Gastroesophageal sphincter (tissue), 4 donors: ENCODE measurements around the gene GSG1L. TPM values are rescaled to one million over a fixed set of nuclear protein-coding genes. Genes with fewer than 3 reads are reported as not detected.

Experiments
- ATAC-seq: fragments of 150-250 bp; one replicate; pipeline ENCODE4 v1.9.1; 2016; ENCODE audit warnings: mild to moderate bottlenecking, moderate library complexity
- H3K27ac ChIP-seq, 4 donors: fragments of 200-600 bp; sonication (generic) in 3 of 4; 1 replicate in 3 of 4; 2 replicates in 1 of 4; pipeline ENCODE4 v1.5.1; 2016 to 2019
- H3K27me3 ChIP-seq: fragments of 200-600 bp; sonication (generic); one replicate; pipeline ENCODE4 v1.5.1; 2019
- H3K36me3 ChIP-seq, 2 donors: fragments of 200-600 bp; sonication (generic); one replicate each; pipeline ENCODE4 v1.5.1; 2019; ENCODE audit warnings: control low read depth in 1 of 2
- H3K4me1 ChIP-seq, 3 donors: fragments of 200-600 bp; sonication (generic); 1 replicate in 2 of 3; 2 replicates in 1 of 3; pipeline ENCODE4 v1.5.1; 2016 to 2019; ENCODE audit warnings: control low read depth in 2 of 3
- H3K4me3 ChIP-seq, 2 donors: fragments of 200-600 bp; sonication (generic); one replicate each; pipeline ENCODE4 v1.5.1; 2019; ENCODE audit warnings: mild to moderate bottlenecking in 1 of 2, moderate library complexity in 1 of 2
- H3K9me3 ChIP-seq, 3 donors: fragments of 200-600 bp; sonication (generic); one replicate each; pipeline ENCODE4 v1.5.1; 2017 to 2019; ENCODE audit warnings: control low read depth in 2 of 3
- CTCF ChIP-seq, 4 experiments: fragments of 200-600 bp in 2 of 4; fragments of 450-650 bp in 2 of 4; sonication (generic) in 1 of 4; IDR thresholded peaks; one replicate each; pipeline ENCODE4 v1.5.1; 2017 to 2019; ENCODE audit warnings: antibody characterized with exemption in 4 of 4, mild to moderate bottlenecking in 2 of 4, moderate library complexity in 2 of 4
- EP300 ChIP-seq: sonication (generic); formaldehyde crosslinking; IDR thresholded peaks from one replicate; pipeline ENCODE4 v1.6.1; 2017; ENCODE audit warnings: antibody characterized with exemption, mild to moderate bottlenecking
- POLR2A ChIP-seq, 2 donors: fragments of 450-650 bp; IDR thresholded peaks; one replicate each; pipeline ENCODE4 v1.6.1; 2017; ENCODE audit warnings: antibody characterized with exemption in 2 of 2, mild to moderate bottlenecking in 2 of 2, moderate library complexity in 1 of 2
- POLR2AphosphoS5 ChIP-seq: sonication (generic); formaldehyde crosslinking; IDR thresholded peaks from one replicate; pipeline ENCODE4 v1.6.1; 2017; ENCODE audit warnings: antibody characterized with exemption
- WGBS, 2 donors: methylation state at CpG; one replicate each; pipeline ENCODE4 v1.1.5; 2018; ENCODE audit warnings: low coverage in 1 of 2; 5-methylcytosine and 5-hydroxymethylcytosine counted together
- total RNA-seq, 4 donors: library from RNA; depleted of rRNA; stranded (reverse); fragments of >200 nt; gene quantifications; one replicate each; pipeline ENCODE4 v1.1.0, GENCODE V29; 2016

The GSG1L gene
- total RNA-seq, 4 donors from 2014 or later = 1.0 TPM; not detected in 3

GRCh38 chr16:27798241-27798640, 265.3 kb downstream of the GSG1L start:
- Histone ChIP-seq H3K4me3 (no peak overlapping the region), H3K36me3 (no peaks in the 10 kb centered on the region), H3K4me1 (no peaks in the 10 kb centered on the region), H3K27ac (no peak overlapping the region), H3K27me3 (peaks cover 19% of the 10 kb centered on the region), H3K9me3 (no peaks in the 10 kb centered on the region)
- 45 to 82% methylated on average over 3 to 4 of the region's 5 CpGs for WGBS, 2 donors
- no peak for ATAC-seq
- TF ChIP-seq POLR2AphosphoS5 (no peak), CTCF (IDR thresholded peaks at IDR 0.05) (no peak), EP300 (no peak), POLR2A (IDR thresholded peaks at IDR 0.05) (no peak)

- no peaks in the 10 kb centered on the region for H3K9me3 ChIP-seq
- ATAC-seq = no peak
- peaks cover 9% of the 10 kb centered on the region for H3K27me3 ChIP-seq
- H3K36me3 ChIP-seq = no peaks in the 10 kb centered on the region
- no peak for TF ChIP-seq CTCF (IDR thresholded peaks at IDR 0.05)
- no peak for TF ChIP-seq POLR2AphosphoS5
- no peak for TF ChIP-seq EP300
- TF ChIP-seq POLR2A (IDR thresholded peaks at IDR 0.05) = no peak
- H3K4me3 ChIP-seq = no peak overlapping the region
- 40 to 49% methylated on average over 8 to 10 of the region's 11 CpGs for WGBS, 2 donors
- H3K4me1 ChIP-seq = no peaks in the 10 kb centered on the region
- H3K27ac ChIP-seq = no peak overlapping the region
Measured at GRCh38 chr16:27795992-27796614, 267.4 kb downstream of the GSG1L start.

- no peak overlapping the region for H3K27ac ChIP-seq
- ATAC-seq = no peak
- no peak for TF ChIP-seq POLR2A (IDR thresholded peaks at IDR 0.05)
- no peaks in the 10 kb centered on the region for H3K9me3 ChIP-seq
- no peaks in the 10 kb centered on the region for H3K36me3 ChIP-seq
- H3K27me3 ChIP-seq = peaks cover 9% of the 10 kb centered on the region
- H3K4me3 ChIP-seq = no peak overlapping the region
- no peaks in the 10 kb centered on the region for H3K4me1 ChIP-seq
Measured at GRCh38 chr16:27793249-27793622, 270.3 kb downstream of the GSG1L start.

GRCh38 chr16:27792486-27793248, 270.8 kb downstream of the GSG1L start:
- ATAC-seq = no peak
- no peak for TF ChIP-seq POLR2AphosphoS5
- TF ChIP-seq CTCF (IDR thresholded peaks at IDR 0.05) = no peak
- no peak for TF ChIP-seq POLR2A (IDR thresholded peaks at IDR 0.05)
- TF ChIP-seq EP300 = no peak
- no peak overlapping the region for H3K27ac ChIP-seq
- peaks cover 9% of the 10 kb centered on the region for H3K27me3 ChIP-seq
- no peaks in the 10 kb centered on the region for H3K4me1 ChIP-seq
- H3K9me3 ChIP-seq = no peaks in the 10 kb centered on the region
- H3K36me3 ChIP-seq = no peaks in the 10 kb centered on the region
- H3K4me3 ChIP-seq = no peak overlapping the region
- 74 to 78% methylated on average over 1 to 5 of the region's 7 CpGs for WGBS, 2 donors

- no peaks in the 10 kb centered on the region for H3K9me3 ChIP-seq
- no peaks in the 10 kb centered on the region for H3K4me1 ChIP-seq
- peaks cover 10% of the 10 kb centered on the region for H3K27me3 ChIP-seq
- WGBS, 2 donors = 59 to 86% methylated on average over 3 to 6 of the region's 6 CpGs
- H3K27ac ChIP-seq = no peak overlapping the region
- ATAC-seq = no peak
- no peak overlapping the region for H3K4me3 ChIP-seq
- TF ChIP-seq EP300 (no peak), POLR2AphosphoS5 (no peak), CTCF (IDR thresholded peaks at IDR 0.05) (no peak), POLR2A (IDR thresholded peaks at IDR 0.05) (no peak)
- H3K36me3 ChIP-seq = no peaks in the 10 kb centered on the region
Measured at GRCh38 chr16:27791404-27791719, 272.2 kb downstream of the GSG1L start.
